ENCODE measurements around the gene SCMH1.
"Not testable (repeated sequence)": the region's sequence is repeated elsewhere in the genome, so short reads cannot be mapped to it uniquely, and the experiment has no call there.

Gene SCMH1

GRCh38 chr1:41239988-41240610, 2.0 kb downstream of the SCMH1 start:
- TF ChIP-seq CTCF (IDR thresholded peaks at IDR 0.05; ENCODE audit: low read depth, low read length) = peak; percentile 47
- peak; percentile 31 for DNase-seq (ENCODE audit: extremely low read depth, low read depth)

- DNase-seq (ENCODE audit: extremely low read depth, low read depth) = no peak
- no peak for TF ChIP-seq CTCF (IDR thresholded peaks at IDR 0.05; ENCODE audit: low read depth, low read length)
These were observed 3.7 kb downstream of the SCMH1 start for GRCh38 chr1:41238311-41238988.

DNA sequence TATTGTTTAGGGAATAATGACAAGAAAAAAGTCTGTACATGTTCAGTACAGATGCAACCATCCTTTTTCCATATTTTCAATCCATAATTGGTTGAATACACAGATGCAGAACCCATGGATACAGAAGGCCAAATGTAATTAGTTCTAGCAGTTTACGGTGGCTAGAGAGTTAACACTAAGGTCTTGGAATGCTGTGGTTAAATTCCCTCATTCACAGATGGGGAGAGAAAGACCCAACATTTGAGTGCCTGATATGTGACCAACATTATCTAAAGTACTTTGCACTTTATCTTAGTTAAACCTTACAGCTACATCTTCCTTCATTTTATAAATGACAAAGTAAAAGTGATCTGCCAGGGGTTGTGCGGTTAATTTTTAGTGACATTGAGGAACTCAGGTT, 5.3 kb downstream of the SCMH1 start:
- DNase-seq (ENCODE audit: extremely low read depth, low read depth) = no peak

DNA sequence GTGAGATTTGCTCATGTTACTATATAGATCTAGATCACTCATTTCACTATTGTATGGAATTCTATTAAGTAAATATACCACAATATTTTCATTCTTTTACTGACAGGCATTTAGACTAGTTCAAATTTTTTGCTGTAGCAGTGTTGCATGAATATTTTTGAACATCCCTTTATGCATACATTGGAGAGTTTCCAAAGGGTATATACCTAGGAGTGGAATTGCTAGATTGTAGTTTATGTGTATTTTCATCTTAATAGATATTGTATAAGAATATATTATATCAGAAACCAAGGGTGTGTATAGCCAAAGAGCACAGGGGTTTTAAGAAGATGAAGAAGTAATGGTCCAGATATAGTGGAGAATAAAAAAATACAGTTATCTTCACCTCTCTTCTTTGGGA, 6.2 kb downstream of the SCMH1 start:
- DNase-seq (ENCODE audit: extremely low read depth, low read depth) = no peak

More for the DNA sequence above, 5.3 kb downstream of the SCMH1 start:
- no peak for TF ChIP-seq CTCF (IDR thresholded peaks at IDR 0.05; ENCODE audit: low read depth, low read length)

GRCh38 chr1:41233708-41234107, 8.4 kb downstream of the SCMH1 start:
- no peak for DNase-seq (ENCODE audit: extremely low read depth, low read depth)
- no peak for TF ChIP-seq CTCF (IDR thresholded peaks at IDR 0.05; ENCODE audit: low read depth, low read length)

More for the DNA sequence above, 6.2 kb downstream of the SCMH1 start:
- no peak for TF ChIP-seq CTCF (IDR thresholded peaks at IDR 0.05; ENCODE audit: low read depth, low read length)

DNA sequence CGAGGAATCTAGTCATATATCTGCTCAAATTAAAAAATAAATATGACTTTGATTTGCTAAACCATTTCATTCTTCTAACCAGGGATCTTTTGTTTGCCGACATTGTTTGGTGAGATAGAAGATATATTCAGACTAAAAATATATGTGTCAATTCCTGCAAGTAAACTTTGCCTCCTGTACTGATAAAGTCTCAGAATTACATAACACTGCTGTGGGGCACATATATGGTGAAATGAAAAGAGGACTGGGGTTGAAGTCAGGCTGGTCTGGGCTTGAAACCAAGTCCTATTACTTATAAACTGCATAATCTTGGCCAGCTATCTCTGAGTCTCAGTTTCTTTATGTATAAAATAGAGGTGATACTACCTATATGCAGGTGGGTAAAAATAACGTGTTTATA, 9.8 kb downstream of the SCMH1 start:
- DNase-seq (ENCODE audit: extremely low read depth, low read depth) = no peak
- no peak for TF ChIP-seq CTCF (IDR thresholded peaks at IDR 0.05; ENCODE audit: low read depth, low read length)

GRCh38 chr1:41230656-41231055, 11.4 kb downstream of the SCMH1 start:
- DNase-seq (ENCODE audit: extremely low read depth, low read depth) = no peak
- TF ChIP-seq CTCF (IDR thresholded peaks at IDR 0.05; ENCODE audit: low read depth, low read length) = no peak

DNA sequence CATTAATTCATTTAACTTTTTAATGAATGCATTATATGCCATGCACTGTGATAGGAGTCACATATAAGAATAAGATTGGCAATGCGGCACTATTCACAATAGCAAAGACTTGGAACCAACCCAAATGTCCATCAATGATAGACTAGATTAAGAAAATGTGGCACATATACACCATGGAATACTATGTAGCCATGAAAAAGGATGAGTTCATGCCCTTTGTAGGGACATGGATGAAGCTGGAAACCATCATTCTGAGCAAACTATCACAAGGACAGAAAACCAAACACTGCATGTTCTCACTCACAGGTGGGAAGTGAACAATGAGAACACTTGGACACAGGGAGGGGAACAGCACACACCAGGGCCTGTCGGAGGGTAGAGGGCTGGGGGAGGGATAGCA, 12.9 kb downstream of the SCMH1 start:
- not testable (repeated sequence) for DNase-seq (ENCODE audit: extremely low read depth, low read depth)

All from AG09319 (cell line).